Effector memory CD4-positive, alpha-beta T cell (primary cell): ENCODE measurements around the gene PUDP.
"Not testable (repeated sequence)": the region's sequence is repeated elsewhere in the genome, so short reads cannot be mapped to it uniquely, and the experiment has no call there.

Experiments used
- DNase-seq, 3 donors: peaks; one replicate each; pipeline ENCODE4 v3.0.0-alpha.2; 2020
- H3K27ac ChIP-seq: 2 replicates; pipeline ENCODE4 v1.7.0; 2013; ENCODE audit warnings: mild to moderate bottlenecking, low read length, moderate library complexity; ENCODE audit not compliant: insufficient read depth, poor library complexity, severe bottlenecking
- H3K27me3 ChIP-seq: replicated peaks from 2 replicates; pipeline ENCODE4 v1.7.0; 2013; ENCODE audit warnings: mild to moderate bottlenecking, low read length; ENCODE audit not compliant: insufficient read depth, control insufficient read depth, poor library complexity, severe bottlenecking
- H3K36me3 ChIP-seq: 2 replicates; pipeline ENCODE4 v1.7.0; 2013; ENCODE audit warnings: mild to moderate bottlenecking, low read length, moderate library complexity; ENCODE audit not compliant: control insufficient read depth, insufficient read depth
- H3K4me1 ChIP-seq: 2 replicates; pipeline ENCODE4 v1.7.0; 2013; ENCODE audit warnings: low read length, mild to moderate bottlenecking; ENCODE audit not compliant: control insufficient read depth, insufficient read depth, poor library complexity, severe bottlenecking
- H3K4me3 ChIP-seq: 2 replicates; pipeline ENCODE4 v1.7.0; 2013; ENCODE audit warnings: low read length, low read depth, mild to moderate bottlenecking; ENCODE audit not compliant: insufficient read depth, poor library complexity, severe bottlenecking
- H3K9me3 ChIP-seq: 2 replicates; pipeline ENCODE4 v1.7.0; 2013; ENCODE audit warnings: mild to moderate bottlenecking, low read length, moderate library complexity; ENCODE audit not compliant: control insufficient read depth

PUDP gene

GRCh38 chrX:7052541-7052940, 95.4 kb downstream of the PUDP start:
- no peak for DNase-seq
- Histone ChIP-seq H3K4me3 (no peak overlapping the region), H3K36me3 (peaks cover 6% of the 10 kb centered on the region), H3K4me1 (no peaks in the 10 kb centered on the region), H3K27me3 (no peaks in the 10 kb centered on the region), H3K27ac (no peak overlapping the region), H3K9me3 (no peaks in the 10 kb centered on the region)

GRCh38 chrX:7050271-7050670, 97.7 kb downstream of the PUDP start:
- H3K9me3 ChIP-seq: no peaks in the 10 kb centered on the region
- no peak overlapping the region for H3K27ac ChIP-seq
- no peak for DNase-seq
- peaks cover 6% of the 10 kb centered on the region for H3K36me3 ChIP-seq
- no peak overlapping the region for H3K4me3 ChIP-seq
- no peaks in the 10 kb centered on the region for H3K27me3 ChIP-seq
- no peaks in the 10 kb centered on the region for H3K4me1 ChIP-seq

GRCh38 chrX:7047951-7048350, 100.0 kb downstream of the PUDP start:
- peaks cover 6% of the 10 kb centered on the region for H3K36me3 ChIP-seq
- H3K27ac ChIP-seq: no peak overlapping the region
- H3K27me3 ChIP-seq: no peaks in the 10 kb centered on the region
- H3K4me1 ChIP-seq: no peaks in the 10 kb centered on the region
- DNase-seq: no peak
- no peak overlapping the region for H3K4me3 ChIP-seq
- H3K9me3 ChIP-seq: no peaks in the 10 kb centered on the region

DNA sequence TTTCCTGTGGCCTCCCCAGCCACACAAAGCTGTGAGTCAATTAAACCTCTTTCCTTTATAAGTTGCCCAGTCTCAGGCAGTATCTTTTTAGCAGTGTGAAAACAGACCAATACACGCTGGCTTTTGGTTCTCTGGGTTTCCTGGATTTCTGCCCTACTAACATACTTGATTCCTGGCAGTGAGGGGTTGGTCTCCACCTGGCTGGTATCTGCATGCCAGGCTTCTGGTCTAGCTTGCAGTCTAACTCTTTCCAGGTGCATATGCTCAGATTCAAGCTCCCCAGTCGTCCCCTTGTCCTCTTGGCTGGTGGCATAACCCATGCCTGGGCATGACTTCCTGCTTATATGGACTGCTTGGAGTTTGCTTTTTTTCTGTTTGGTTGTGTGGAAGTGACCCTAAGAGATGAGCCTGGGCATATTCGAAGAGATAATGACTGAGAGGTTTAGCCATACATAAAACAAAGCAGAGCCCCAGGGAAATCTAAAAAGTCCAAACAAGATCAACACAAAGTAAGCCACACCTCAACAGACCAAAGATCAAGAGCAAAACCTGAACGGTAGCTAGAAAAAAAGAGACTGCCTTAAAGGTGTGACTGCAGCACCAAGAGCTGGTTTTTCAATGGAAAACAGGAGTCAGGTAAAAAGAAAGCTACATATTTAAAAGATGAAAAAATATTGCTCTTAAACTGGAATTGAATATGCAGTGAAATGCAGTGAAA, 102.6 kb downstream of the PUDP start:
- no peak for DNase-seq
- H3K27ac ChIP-seq: no peak overlapping the region
- peaks cover 4% of the 10 kb centered on the region for H3K36me3 ChIP-seq
- no peaks in the 10 kb centered on the region for H3K9me3 ChIP-seq
- no peaks in the 10 kb centered on the region for H3K27me3 ChIP-seq
- H3K4me3 ChIP-seq: no peak overlapping the region
- no peaks in the 10 kb centered on the region for H3K4me1 ChIP-seq

DNA sequence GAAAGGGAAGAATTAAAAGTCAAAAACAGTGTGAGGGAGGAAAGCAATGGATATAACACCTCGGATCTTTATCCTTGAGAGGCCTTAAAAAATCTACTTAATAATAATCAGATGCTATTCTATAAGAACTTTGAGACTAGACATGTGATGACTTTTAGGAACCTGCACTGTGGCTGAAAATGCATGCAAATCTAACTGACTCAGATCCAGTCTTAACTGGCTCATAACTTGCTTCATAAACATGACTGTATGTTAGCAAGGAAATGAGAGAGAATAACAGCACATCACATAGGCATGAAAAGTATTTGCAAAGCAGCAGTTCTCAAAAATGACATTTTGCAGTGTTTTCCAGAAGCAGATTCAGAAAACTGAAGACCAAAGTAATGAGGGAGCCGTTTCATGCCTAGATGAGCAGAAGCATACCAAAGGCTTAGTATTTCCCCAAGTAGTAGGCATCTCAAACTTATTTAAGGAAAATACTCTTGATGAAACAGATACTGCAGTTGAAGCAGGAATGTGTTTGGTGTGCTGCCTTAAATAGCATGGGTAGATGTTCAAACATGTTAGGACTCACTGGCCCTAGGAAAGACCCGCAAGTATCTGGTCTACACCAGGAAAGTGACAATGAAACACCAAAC, 104.0 kb downstream of the PUDP start:
- DNase-seq, H3K27ac ChIP-seq, H3K4me3 ChIP-seq, H3K4me1 ChIP-seq, H3K36me3 ChIP-seq, H3K9me3 ChIP-seq, H3K27me3 ChIP-seq: not testable (repeated sequence)

DNA sequence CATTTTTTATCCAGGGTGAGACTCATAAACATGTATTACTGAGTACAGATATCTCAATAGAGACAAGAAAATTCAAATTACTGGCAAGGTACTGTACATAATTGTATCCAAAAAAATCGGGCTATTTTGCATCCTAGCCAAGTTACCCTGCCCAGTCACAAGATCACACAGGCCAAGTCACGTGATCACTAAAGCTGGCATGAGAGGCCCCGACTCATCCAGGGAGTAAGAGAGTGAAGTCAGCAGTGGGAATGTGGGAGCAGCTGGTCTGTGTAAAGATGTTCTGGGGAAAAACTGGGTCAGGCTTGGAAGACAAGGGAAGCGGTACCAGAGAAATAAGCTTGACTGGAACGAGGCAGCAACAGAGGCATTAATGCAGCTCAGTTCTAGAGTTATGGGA, 119.7 kb downstream of the PUDP start:
- Histone ChIP-seq H3K27me3 (no peaks in the 10 kb centered on the region), H3K9me3 (no peaks in the 10 kb centered on the region), H3K27ac (no peak overlapping the region), H3K4me1 (no peaks in the 10 kb centered on the region), H3K4me3 (no peak overlapping the region), H3K36me3 (no peaks in the 10 kb centered on the region)
- no peak for DNase-seq

GRCh38 chrX:7027071-7027470, 120.9 kb downstream of the PUDP start:
- no peaks in the 10 kb centered on the region for H3K27me3 ChIP-seq
- no peak for DNase-seq
- H3K36me3 ChIP-seq: no peaks in the 10 kb centered on the region
- H3K4me1 ChIP-seq: no peaks in the 10 kb centered on the region
- no peak overlapping the region for H3K4me3 ChIP-seq
- no peak overlapping the region for H3K27ac ChIP-seq
- no peaks in the 10 kb centered on the region for H3K9me3 ChIP-seq

- not testable (repeated sequence) for H3K4me3 ChIP-seq, DNase-seq, H3K36me3 ChIP-seq, H3K4me1 ChIP-seq, H3K27me3 ChIP-seq, H3K9me3 ChIP-seq, H3K27ac ChIP-seq
Measured at GRCh38 chrX:7026365-7026764, 121.6 kb downstream of the PUDP start.

DNA sequence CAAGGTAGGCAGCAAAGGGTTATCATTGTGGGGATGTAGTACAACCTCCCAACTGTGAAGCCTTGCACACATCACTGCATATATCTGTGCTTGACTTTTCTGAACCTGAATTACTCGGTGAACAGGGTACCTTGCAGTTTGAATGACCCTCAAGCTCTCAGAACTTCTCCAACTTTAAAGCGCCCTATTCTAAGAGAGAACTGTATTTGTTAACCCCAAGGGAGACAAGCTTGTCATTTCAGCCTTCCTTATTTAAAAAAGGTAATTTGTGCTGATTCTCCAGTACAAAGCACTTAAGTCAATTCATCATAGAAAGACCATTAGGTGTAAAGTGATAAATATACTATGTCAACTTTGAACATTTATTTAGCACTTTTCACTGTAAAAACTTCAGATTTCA, 122.5 kb downstream of the PUDP start:
- no peak for DNase-seq
- no peak overlapping the region for H3K4me3 ChIP-seq
- H3K27me3 ChIP-seq: no peaks in the 10 kb centered on the region
- no peaks in the 10 kb centered on the region for H3K36me3 ChIP-seq
- H3K27ac ChIP-seq: no peak overlapping the region
- no peaks in the 10 kb centered on the region for H3K4me1 ChIP-seq
- no peaks in the 10 kb centered on the region for H3K9me3 ChIP-seq

DNA sequence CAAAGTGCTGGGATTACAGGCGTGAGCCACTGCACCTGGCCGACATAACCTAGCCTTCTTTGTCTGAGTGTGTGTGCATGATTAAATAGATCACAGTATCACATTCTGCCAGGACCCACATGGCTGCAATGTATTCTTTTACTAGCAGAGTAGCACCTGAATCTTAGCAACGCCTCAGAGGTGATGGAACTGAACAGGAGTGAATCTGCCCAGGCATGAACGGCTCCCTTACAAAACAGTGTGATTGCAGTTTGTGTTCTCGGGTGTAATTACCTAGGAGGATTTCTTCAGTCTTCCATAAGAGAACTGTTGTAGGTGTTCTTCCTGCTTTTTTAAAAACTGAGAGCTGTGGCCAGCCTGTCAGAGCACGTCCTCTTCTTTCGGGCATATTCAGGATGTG, 123.1 kb downstream of the PUDP start:
- no peak for DNase-seq
- no peaks in the 10 kb centered on the region for H3K9me3 ChIP-seq
- H3K4me3 ChIP-seq: no peak overlapping the region
- H3K36me3 ChIP-seq: no peaks in the 10 kb centered on the region
- no peaks in the 10 kb centered on the region for H3K4me1 ChIP-seq
- H3K27ac ChIP-seq: no peak overlapping the region
- H3K27me3 ChIP-seq: no peaks in the 10 kb centered on the region
